K562 (cell line): ENCODE measurements around the gene USP16. TPM values are rescaled to one million over a fixed set of nuclear protein-coding genes. Genes with fewer than 3 reads are reported as not detected.
A peak's percentile ranks its signal among the peaks of the same experiment; 100 is the strongest.

ENCODE experiments used
- ATAC-seq: fragments of 200-7000 bp; cut with Tn5 transposase; 3 replicates; pipeline ENCODE4 v1.9.1; 2020; ENCODE audit warnings: moderate library complexity
- BruUV-seq: library from RNA; stranded (reverse); fragments of 400-500 nt; replicated peaks from 2 replicates; lab custom pipeline; 2021; lab: Mats Ljungman, UMichigan
- CTCF ChIA-PET: fragments of 300-600 bp; formaldehyde crosslinking; extraction: SDS; loops from one replicate; lab custom pipeline; 2021; ENCODE audit warnings: low intra/inter-chr PET ratio; lab: Yijun Ruan, JAX
- POLR2A ChIA-PET: fragments of 300-600, 350-650 bp; sonication (Branson Sonifier 250); formaldehyde crosslinking; extraction: SDS; loops from one replicate; lab custom pipeline; 2021; ENCODE audit warnings: antibody characterized with exemption, inconsistent platforms; lab: Yijun Ruan, JAX
- DNase-seq, 4 experiments: peaks; one replicate each; pipeline versions ENCODE4 v3.0.0 to v3.0.0-alpha.2; 2011 to 2018; ENCODE audit warnings: low spot score in 3 of 4, mixed read lengths in 3 of 4; ENCODE audit errors: extremely low read depth in 1 of 4
- FAIRE-seq: peaks from 2 replicates; lab custom pipeline; 2011; peaks lifted over from hg19 to GRCh38; lab: Jason Lieb, UNC
- H2AFZ ChIP-seq: 2 replicates; pipeline ENCODE4 v1.6.0; 2011; ENCODE audit warnings: low read depth, low read length, control low read depth, inconsistent platforms
- H3K27ac ChIP-seq: fragments of 200-600 bp; 3 replicates; pipeline ENCODE4 v1.8.0; 2011; ENCODE audit warnings: low read depth, mild to moderate bottlenecking, control low read depth, inconsistent platforms, low read length, moderate library complexity, mixed read lengths; ENCODE audit errors: extremely low read depth
- H3K27me3 ChIP-seq, 2 experiments: fragments of 300-600 bp in 1 of 2; 2 replicates in 1 of 2; 3 replicates in 1 of 2; pipeline versions ENCODE4 v1.6.0 to v1.8.0; 2011; ENCODE audit warnings: inconsistent platforms in 2 of 2, low read length in 2 of 2, mild to moderate bottlenecking in 1 of 2, mixed read lengths in 1 of 2, moderate library complexity in 1 of 2; ENCODE audit not compliant: control insufficient read depth in 2 of 2, insufficient read depth in 2 of 2
- H3K36me3 ChIP-seq: fragments of 300-600 bp; 3 replicates; pipeline ENCODE4 v1.8.0; 2011; ENCODE audit warnings: mild to moderate bottlenecking, low read length, inconsistent platforms; ENCODE audit not compliant: control insufficient read depth, insufficient read depth
- H3K4me1 ChIP-seq, 2 experiments: fragments of 200-600 bp in 1 of 2; replicated peaks in 1 of 2; 2 replicates in 1 of 2; 3 replicates in 1 of 2; pipeline versions ENCODE4 v1.5.1 to v1.8.0; 2011; ENCODE audit warnings: inconsistent platforms in 2 of 2, low read length in 2 of 2, mild to moderate bottlenecking in 1 of 2, mixed read lengths in 1 of 2, moderate library complexity in 1 of 2; ENCODE audit not compliant: control insufficient read depth in 2 of 2, insufficient read depth in 2 of 2
- H3K4me2 ChIP-seq: 2 replicates; pipeline ENCODE4 v1.6.1; 2011; ENCODE audit warnings: low read length, control low read depth, inconsistent platforms, mixed read lengths; ENCODE audit not compliant: insufficient read depth
- H3K4me3 ChIP-seq: fragments of 200-600 bp; sonication (generic), shearing (Covaris generic); 2 replicates; pipeline ENCODE4 v1.5.1; 2016; ENCODE audit warnings: control low read depth, inconsistent platforms
- H3K79me2 ChIP-seq: fragments of 200-600 bp; 3 replicates; pipeline ENCODE4 v1.8.0; 2011; ENCODE audit warnings: low read length, inconsistent platforms; ENCODE audit not compliant: control insufficient read depth, insufficient read depth
- H3K9ac ChIP-seq, 2 experiments: 2 replicates each; pipeline versions ENCODE4 v1.6.0 to v1.6.1; 2011; ENCODE audit warnings: low read depth in 2 of 2, low read length in 2 of 2, control low read depth in 1 of 2, inconsistent platforms in 1 of 2, mild to moderate bottlenecking in 1 of 2, mixed read lengths in 1 of 2; ENCODE audit not compliant: insufficient read depth in 1 of 2
- H3K9me1 ChIP-seq: one replicate; pipeline ENCODE4 v1.6.0; 2011; ENCODE audit warnings: inconsistent platforms, mild to moderate bottlenecking, low read length, moderate library complexity; ENCODE audit not compliant: control insufficient read depth, insufficient read depth
- H3K9me3 ChIP-seq: replicated peaks from 2 replicates; pipeline ENCODE4 v1.5.1; 2011; ENCODE audit warnings: low read depth, low read length, inconsistent platforms; ENCODE audit not compliant: control insufficient read depth, insufficient read depth
- H4K20me1 ChIP-seq: replicated peaks from 2 replicates; pipeline ENCODE4 v1.6.1; 2011; ENCODE audit warnings: low read length, inconsistent platforms, mixed read lengths; ENCODE audit not compliant: control insufficient read depth, insufficient read depth
- ADNP ChIP-seq: fragments of 200-800 bp; sonication (Bioruptor generic); IDR thresholded peaks from 2 replicates; pipeline ENCODE4 v1.6.1; 2016; ENCODE audit warnings: missing genetic modification characterization, missing compliant biosample characterization
- CREBBP ChIP-seq: IDR thresholded peaks from one replicate; pipeline ENCODE4 v1.6.1; 2012; ENCODE audit warnings: low read depth, mild to moderate bottlenecking, control low read depth, inconsistent platforms, low read length
- CTCFL ChIP-seq: IDR thresholded peaks from 2 replicates; pipeline ENCODE4 v1.6.1; 2011; ENCODE audit warnings: borderline replicate concordance, low read depth, mild to moderate bottlenecking, moderate library complexity, low read length; ENCODE audit not compliant: insufficient read depth, poor library complexity, severe bottlenecking
- ELF2 ChIP-seq: fragments of 250-450 bp; sonication (Bioruptor Pico); IDR thresholded peaks from 2 replicates; pipeline ENCODE4 v1.5.0; 2021; ENCODE audit warnings: mild to moderate bottlenecking
- ELK3 ChIP-seq: fragments of 450-650 bp; formaldehyde crosslinking; IDR thresholded peaks from 2 replicates; pipeline ENCODE4 v1.4.0; 2020; ENCODE audit warnings: mild to moderate bottlenecking
- MTA3 ChIP-seq: fragments of 450-650 bp; formaldehyde crosslinking; IDR thresholded peaks from 2 replicates; pipeline ENCODE4 v1.6.1; 2017; ENCODE audit warnings: mild to moderate bottlenecking, borderline replicate concordance
- RCOR1 ChIP-seq, 2 experiments: IDR thresholded peaks; 2 replicates each; pipeline ENCODE4 v1.6.1; 2012; ENCODE audit warnings: low read depth in 2 of 2, low read length in 2 of 2, borderline replicate concordance in 1 of 2, improper control_type of control experiment in 1 of 2
- SETDB1 ChIP-seq: IDR thresholded peaks from one replicate; pipeline ENCODE4 v1.6.1; 2012; ENCODE audit warnings: low read length, control low read depth, inconsistent platforms
- SLC30A9 ChIP-seq: fragments of 250-450 bp; sonication (Bioruptor Pico); IDR thresholded peaks from 2 replicates; pipeline ENCODE4 v1.8.0; 2022; ENCODE audit warnings: mild to moderate bottlenecking, moderate library complexity
- SMAD1 ChIP-seq: fragments of 150-350 bp; IDR thresholded peaks from 2 replicates; pipeline ENCODE4 v1.6.1; 2014; ENCODE audit warnings: low read length, low read depth; ENCODE audit not compliant: partially characterized antibody
- SMAD3 ChIP-seq: fragments of 450-650 bp; formaldehyde crosslinking; conservative IDR thresholded peaks from 2 replicates; pipeline ENCODE4 v1.4.0; 2020; ENCODE audit warnings: mild to moderate bottlenecking
- SOX6 ChIP-seq: fragments of 450-650 bp; IDR thresholded peaks from 2 replicates; pipeline ENCODE4 v1.6.1; 2014; ENCODE audit warnings: mild to moderate bottlenecking
- ZBTB7A ChIP-seq: IDR thresholded peaks from 2 replicates; pipeline ENCODE4 v1.6.1; 2011; ENCODE audit warnings: low read depth, mild to moderate bottlenecking, low read length, moderate library complexity, borderline replicate concordance; ENCODE audit not compliant: control insufficient read depth
- ZNF449 ChIP-seq: fragments of 250-450 bp; sonication (Bioruptor Pico); IDR thresholded peaks from 2 replicates; pipeline ENCODE4 v1.8.0; 2022; ENCODE audit warnings: moderate library complexity, mild to moderate bottlenecking, inconsistent platforms
- WGBS: fragments of 100-300 bp; shearing (Covaris generic); methylation state at CpG from one replicate; pipeline ENCODE4 v1.1.6; 2016; ENCODE audit warnings: low coverage, mixed read lengths; ENCODE audit not compliant: insufficient coverage; ENCODE audit errors: missing lambda C conversion rate; 5-methylcytosine and 5-hydroxymethylcytosine counted together
- in situ Hi-C: fragments of 300-500 bp; cut with MboI; formaldehyde crosslinking; loops from 4 replicates; pipeline ENCODE4 v1.15.0; 2018; ENCODE audit warnings: inconsistent platforms, mixed read lengths
- intact Hi-C: fragments of 100-400 bp; cut with micrococcal nuclease; formaldehyde crosslinking; loops from 2 replicates; pipeline ENCODE4 v1.14.2; 2022
- polyA plus RNA-seq, 8 experiments: library from polyadenylated mRNA; depleted of rRNA in 4 of 8; stranded (reverse) in 5 of 8; unstranded in 3 of 8; fragments of >200 nt; fragmentation: Nextera tagmentation in 2 of 8; fragmentation: Illumina TruSeq in 1 of 8; extraction: Ambion mirVana in 2 of 8; extraction: Trizol in 1 of 8; gene quantifications; 2 replicates each; pipeline versions ENCODE4 v1.2.1 to v1.2.3, GENCODE V29; 2011 to 2014; ENCODE audit warnings: inconsistent platforms in 1 of 8, missing spikeins in 1 of 8
- total RNA-seq, 7 experiments: library from RNA; depleted of rRNA in 6 of 7; stranded (reverse); fragments of >200 nt in 6 of 7; fragmentation: Illumina TruSeq in 2 of 7; extraction: Trizol in 2 of 7; gene quantifications; 2 replicates each; pipeline versions ENCODE4 v1.2.1 to v1.2.3, GENCODE V29; 2011 to 2021; ENCODE audit warnings: low replicate concordance in 1 of 7

Gene USP16
- total and polyA plus RNA-seq, 9 of the 15 experiments (the other 6 are each of a cell fraction or from before 2014, with no cell fraction given), result 38.4 to 90.9 (median 62.8) TPM

GRCh38 chr21:29017639-29018237 is 6.7 kb upstream of the USP16 start (continued):
- TF ChIP-seq CREBBP (no peak), SMAD3 (no peak), SLC30A9 (no peak)

- Histone ChIP-seq H4K20me1 (no peaks in the 10 kb centered on the region), H3K4me3 (peak overlapping the region; percentile 80), H3K79me2 (peaks cover 29% of the 10 kb centered on the region), H3K9me1 (no peaks in the 10 kb centered on the region), H3K27me3 (no peaks in the 10 kb centered on the region), H3K9me3 (no peaks in the 10 kb centered on the region), H3K27ac (peak overlapping the region; percentile 92), H3K36me3 (0 out of 3 replicates have a peak, but pooled peaks cover 2% of the 10 kb centered on the region), H2AFZ (peak overlapping the region; percentile 91), H3K4me2 (peak overlapping the region; percentile 93), H3K9ac (peak overlapping the region; percentile 89 to 97), H3K4me1 (peaks cover 6 to 8% of the 10 kb centered on the region in 2 experiments; a peak in 2 of 5 replicates)
- TSS peak; percentile 72 for BruUV-seq
- ATAC-seq (peak; percentile 72), DNase-seq (peak in 2 of 4 experiments; percentile 29 to 56), FAIRE-seq (no peak)
- WGBS, result 0% methylated on average over 12 of the region's 12 CpGs
- ChIA-PET CTCF (no interaction called here), POLR2A (interaction anchor here (0.5 to 2.1 kb wide), 13 partner anchors 8 to 550 kb away, joined by 3 to 17 read pairs (median 4); partner anchors contain the start of gene LTN1)
- in situ Hi-C loops (no loop called here), intact Hi-C loops (loop anchor here (1.0 kb wide), 1 partner anchor 16 kb away; no protein-coding TSS in a partner anchor)
- TF ChIP-seq SETDB1 (no peak), CTCFL (no peak), ELF2 (no peak), ADNP (tag) (no peak), MTA3 (no peak), ZNF449 (CRISPR knock-in tag) (no peak), SMAD1 (peak; percentile 21), RCOR1 (IDR thresholded peaks at IDR 0.05; ENCODE audit: borderline replicate concordance in 1 of 2, low read depth in 2 of 2, low read length in 2 of 2) (peak; percentile 15 to 66; a peak in 1 of 4 replicates), SOX6 (no peak), ELK3 (no peak), ZBTB7A (no peak)
Measured at GRCh38 chr21:29018540-29018939, 5.9 kb upstream of the USP16 start.
